Ecto neural progenitor cell (in vitro differentiated cells): ENCODE data around the gene SLC26A2.

Experiments
- DNase-seq: peaks from one replicate; pipeline ENCODE4 v3.0.0-alpha.2; 2018; ENCODE audit warnings: low spot score

The SLC26A2 gene

GRCh38 chr5:149960272-149961185, at the start of gene SLC26A2:
TSS of gene SLC26A2 (plus strand) at chr5:149960758. CDS start at chr5:149977653, 16,895 bp downstream.
- DNase-seq, result peak; percentile 97

- no peak for DNase-seq
Measured at GRCh38 chr5:149911031-149911430, 49.5 kb upstream of the SLC26A2 start.

- no peak for DNase-seq
Measured at GRCh38 chr5:149912226-149912871, 48.2 kb upstream of the SLC26A2 start.

GRCh38 chr5:149913436-149914419, 46.8 kb upstream of the SLC26A2 start:
- DNase-seq, result no peak

GRCh38 chr5:149915392-149916260, 44.9 kb upstream of the SLC26A2 start:
- no peak for DNase-seq

- DNase-seq, result no peak
Measured at GRCh38 chr5:149916334-149917072, 44.1 kb upstream of the SLC26A2 start.

- DNase-seq, result no peak
Measured at GRCh38 chr5:149917073-149917676, 43.4 kb upstream of the SLC26A2 start.

- DNase-seq, result no peak
Measured at GRCh38 chr5:149921597-149921996, 39.0 kb upstream of the SLC26A2 start.

- no peak for DNase-seq
Measured at GRCh38 chr5:149922950-149923349, 37.6 kb upstream of the SLC26A2 start.

GRCh38 chr5:149924486-149924885, 36.1 kb upstream of the SLC26A2 start:
- DNase-seq, result no peak

- no peak for DNase-seq
Measured at GRCh38 chr5:149930043-149930748, 30.4 kb upstream of the SLC26A2 start.

- no peak for DNase-seq
Measured at GRCh38 chr5:149930749-149931574, 29.6 kb upstream of the SLC26A2 start.

GRCh38 chr5:149931992-149932436, 28.5 kb upstream of the SLC26A2 start:
- DNase-seq, result no peak

- DNase-seq, result peak; percentile 58
Measured at GRCh38 chr5:149932445-149933350, 27.9 kb upstream of the SLC26A2 start.

- DNase-seq, result no peak
Measured at GRCh38 chr5:149935431-149935901, 25.1 kb upstream of the SLC26A2 start.

- no peak for DNase-seq
Measured at GRCh38 chr5:149936044-149936699, 24.4 kb upstream of the SLC26A2 start.
